Stimulated activated CD8-positive, alpha-beta memory T cell treated with anti-CD3 and anti-CD28 coated beads, Interleukin-12 subunit alpha, Interleukin-12 subunit beta, amount 100 ng/mL, for 24 hours (primary cell): ENCODE data around the gene PILRB.
"Not testable (repeated sequence)": the region's sequence is repeated elsewhere in the genome, so short reads cannot be mapped to it uniquely, and the experiment has no call there.

Experiments
- DNase-seq: peaks from one replicate; pipeline ENCODE4 v3.0.0-alpha.2; 2020; ENCODE audit errors: extremely low read depth

The PILRB gene

DNA sequence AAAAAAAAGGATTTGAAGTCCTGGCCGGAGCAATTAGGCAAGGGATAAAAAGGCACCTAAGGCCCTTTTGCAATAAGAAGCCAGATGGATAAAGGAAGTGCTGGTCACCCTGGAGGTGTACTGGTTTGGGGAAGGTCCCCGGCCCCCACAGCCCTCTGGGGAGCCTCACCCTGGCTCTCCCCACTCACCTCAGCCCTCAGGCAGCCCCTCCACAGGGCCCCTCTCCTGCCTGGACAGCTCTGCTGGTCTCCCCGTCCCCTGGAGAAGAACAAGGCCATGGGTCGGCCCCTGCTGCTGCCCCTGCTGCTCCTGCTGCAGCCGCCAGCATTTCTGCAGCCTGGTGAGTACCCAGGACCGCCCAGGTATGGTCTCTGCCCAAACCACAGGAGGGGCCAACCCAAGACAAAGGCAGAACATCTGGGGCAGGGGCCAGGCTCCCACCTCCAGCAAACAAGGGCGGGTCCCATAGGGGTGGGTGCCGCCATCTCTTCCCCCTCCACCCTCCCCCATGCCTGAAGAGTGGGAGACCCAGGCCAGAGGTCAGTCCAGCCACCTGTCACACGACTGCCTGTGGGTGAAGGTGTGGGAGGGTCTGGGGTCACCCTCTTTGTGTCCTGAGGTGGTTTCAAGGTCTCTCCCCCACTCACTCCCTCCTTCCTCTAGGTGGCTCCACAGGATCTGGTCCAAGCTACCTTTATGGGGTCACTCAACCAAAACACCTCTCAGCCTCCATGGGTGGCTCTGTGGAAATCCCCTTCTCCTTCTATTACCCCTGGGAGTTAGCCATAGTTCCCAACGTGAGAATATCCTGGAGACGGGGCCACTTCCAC, at the start of gene PILRB:
TSS of gene PILRB (plus strand) at position 91 of the 830 bp plus-strand sequence. CDS start at position 277, 186 bp downstream.
- no peak for DNase-seq

DNA sequence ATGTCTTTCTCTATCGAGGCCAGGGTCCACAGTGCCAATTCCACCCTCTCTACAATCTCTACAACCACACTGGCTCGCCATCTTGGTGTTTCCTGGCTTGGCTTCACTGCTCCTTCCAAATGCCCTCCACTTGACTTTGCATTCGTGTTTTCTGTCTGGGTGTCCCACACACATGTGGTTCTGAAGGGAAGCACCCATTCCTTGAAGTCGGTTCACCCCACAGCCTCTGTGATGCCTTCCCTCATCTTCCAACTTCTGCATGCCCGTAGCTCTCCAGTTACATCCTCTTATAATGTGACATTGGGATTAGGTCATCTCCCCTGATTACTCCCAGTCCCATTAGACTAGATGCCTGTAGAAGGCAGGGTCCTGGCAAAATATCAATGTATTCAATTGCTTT, 39.6 kb upstream of the PILRB start:
- not testable (repeated sequence) for DNase-seq

DNA sequence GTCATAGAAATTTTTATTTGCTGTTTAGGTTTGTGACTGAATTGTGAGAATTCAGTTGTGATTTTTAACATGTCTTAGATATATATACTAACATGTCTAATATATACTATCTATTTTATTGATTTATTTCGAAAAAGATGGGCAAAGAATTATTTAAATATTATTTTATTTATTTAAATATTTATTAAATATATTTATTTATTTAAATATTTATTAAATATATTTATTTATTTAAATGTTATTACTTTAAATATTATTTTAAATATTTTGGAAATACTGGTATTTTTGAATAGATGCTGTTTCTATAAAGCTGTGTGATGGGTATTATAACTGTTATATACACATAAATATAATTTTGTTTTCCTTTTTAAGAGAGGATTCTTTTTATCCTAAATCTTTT, 36.3 kb upstream of the PILRB start:
- not testable (repeated sequence) for DNase-seq

GRCh38 chr7:100324194-100324593, 33.7 kb upstream of the PILRB start:
- DNase-seq, result not testable (repeated sequence)

DNA sequence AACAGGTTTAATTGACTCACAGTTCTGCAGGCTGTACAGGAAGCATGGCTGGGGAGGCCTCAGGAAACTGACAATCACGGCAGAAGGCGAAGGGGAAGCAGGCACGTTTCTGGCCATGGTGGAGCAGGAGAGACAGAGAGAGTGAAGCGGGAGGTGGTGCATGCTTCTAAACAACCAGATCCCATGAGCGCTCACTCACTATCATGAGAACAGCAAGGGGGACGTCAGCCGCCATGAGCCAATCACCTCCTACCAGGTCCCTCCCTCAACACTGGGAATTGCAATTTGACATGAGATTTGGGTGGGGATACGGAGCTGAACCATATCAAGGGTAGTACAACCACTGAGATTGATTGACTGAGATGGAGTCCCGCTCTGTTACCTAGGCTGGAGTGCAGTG, 32.2 kb upstream of the PILRB start:
- DNase-seq, result not testable (repeated sequence)

DNA sequence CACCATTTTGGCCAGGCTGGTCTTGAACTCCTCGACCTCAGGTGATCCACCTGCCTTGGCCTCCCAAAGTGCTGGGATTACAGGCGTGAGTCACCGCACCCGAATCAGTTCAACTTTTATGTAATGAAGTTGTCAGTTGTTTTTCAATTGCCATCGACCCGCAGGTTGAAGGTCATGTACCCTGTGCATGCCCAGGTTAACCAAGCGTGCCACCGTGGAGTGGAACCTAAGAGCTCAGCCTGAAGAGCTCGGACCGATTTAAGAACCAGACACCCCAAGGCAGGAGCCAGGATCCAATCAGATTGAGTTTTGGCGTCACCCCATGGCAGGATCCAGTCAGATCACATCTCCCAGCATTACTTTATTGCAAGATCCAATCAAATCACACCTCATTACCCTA, 31.0 kb upstream of the PILRB start:
- DNase-seq, result not testable (repeated sequence)

- DNase-seq, result peak; percentile 68
Measured at GRCh38 chr7:100335566-100336466, 22.1 kb upstream of the PILRB start.

DNA sequence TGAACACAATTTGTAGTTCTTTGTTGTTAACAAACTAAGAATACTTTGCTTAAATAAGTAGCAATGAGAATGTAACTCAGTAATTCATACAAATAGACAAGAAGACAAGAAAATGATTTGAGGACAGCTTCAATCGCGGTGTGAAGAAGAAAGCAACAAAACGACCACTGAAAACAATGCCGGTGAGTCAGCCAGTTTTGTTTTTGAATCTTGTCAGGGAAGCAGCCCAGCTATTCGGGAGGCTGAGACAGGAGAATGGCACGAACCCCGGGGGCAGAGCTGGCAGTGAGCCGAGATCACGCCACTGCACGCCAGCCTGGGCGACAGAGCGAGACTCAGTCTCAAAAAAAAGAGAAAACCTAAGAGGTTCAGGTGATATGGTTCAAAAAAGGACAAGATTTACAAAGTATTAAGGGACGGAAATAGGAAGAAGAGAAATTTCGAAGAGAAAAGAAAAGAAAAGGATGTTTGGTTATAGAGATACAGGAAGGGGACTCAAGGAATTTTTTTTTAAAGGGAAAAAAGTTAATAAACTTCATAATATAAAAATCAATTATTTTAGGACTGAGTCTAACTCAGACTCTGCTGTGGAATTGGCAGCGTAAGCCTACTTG, 19.7 kb upstream of the PILRB start:
- DNase-seq, result not testable (repeated sequence)

DNA sequence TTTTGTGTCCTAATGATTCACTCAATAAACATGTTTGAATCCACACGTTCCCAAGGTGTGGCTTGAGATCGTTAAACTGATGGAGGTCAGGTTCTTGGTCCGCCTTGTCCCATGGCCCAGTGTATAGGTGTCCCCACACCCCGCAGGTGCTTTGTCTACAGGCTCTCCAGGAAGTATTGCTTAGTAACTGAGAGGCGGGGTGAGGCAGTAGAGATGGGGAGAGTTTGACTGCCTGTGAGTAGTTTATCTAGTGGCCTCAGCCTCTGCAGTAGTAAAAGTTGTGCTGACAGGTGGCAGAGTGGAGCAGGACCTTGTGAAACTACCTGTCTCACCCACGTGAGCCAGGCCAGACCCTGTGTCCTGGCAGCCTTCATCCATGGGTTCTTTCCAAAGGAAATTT, 16.6 kb upstream of the PILRB start:
- DNase-seq, result not testable (repeated sequence)

GRCh38 chr7:100342765-100343164, 15.2 kb upstream of the PILRB start:
- DNase-seq, result no peak

GRCh38 chr7:100344124-100344559, 13.8 kb upstream of the PILRB start:
- not testable (repeated sequence) for DNase-seq

DNA sequence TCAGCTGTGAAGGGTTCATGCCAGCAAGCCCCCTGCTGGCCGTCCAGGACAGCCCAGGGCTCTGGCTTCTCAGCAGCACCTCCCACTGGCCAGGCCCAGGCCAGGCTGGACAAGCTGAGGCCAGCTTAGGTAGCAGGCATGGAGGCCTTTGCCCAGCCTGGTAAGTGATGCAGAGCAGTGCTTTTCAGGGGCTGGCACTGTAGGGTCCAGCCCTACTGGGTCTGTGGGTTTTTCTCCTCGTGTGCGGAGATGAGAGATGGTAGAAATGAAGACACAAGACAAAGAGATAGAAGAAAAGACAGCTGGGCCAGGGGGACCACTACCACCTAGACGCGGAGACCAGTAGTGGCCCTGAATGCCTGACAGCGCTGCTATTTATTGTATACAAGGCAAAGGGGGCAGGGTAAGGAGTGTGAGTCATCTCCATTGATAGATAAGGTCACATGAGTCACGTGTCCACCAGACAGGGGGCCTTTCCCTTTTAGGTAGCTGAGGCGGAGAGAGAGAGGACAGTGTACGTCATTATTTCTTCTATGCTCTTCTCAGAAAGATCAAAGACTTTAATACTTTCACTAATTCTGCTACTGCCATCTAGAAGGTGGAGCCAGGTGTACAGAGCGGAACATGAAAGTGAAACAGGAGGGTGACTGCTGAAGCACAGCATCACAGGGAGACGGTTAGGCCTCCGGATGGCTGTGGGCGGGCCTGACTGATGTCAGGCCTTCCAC, 13.2 kb upstream of the PILRB start:
- peak; percentile 51 for DNase-seq

DNA sequence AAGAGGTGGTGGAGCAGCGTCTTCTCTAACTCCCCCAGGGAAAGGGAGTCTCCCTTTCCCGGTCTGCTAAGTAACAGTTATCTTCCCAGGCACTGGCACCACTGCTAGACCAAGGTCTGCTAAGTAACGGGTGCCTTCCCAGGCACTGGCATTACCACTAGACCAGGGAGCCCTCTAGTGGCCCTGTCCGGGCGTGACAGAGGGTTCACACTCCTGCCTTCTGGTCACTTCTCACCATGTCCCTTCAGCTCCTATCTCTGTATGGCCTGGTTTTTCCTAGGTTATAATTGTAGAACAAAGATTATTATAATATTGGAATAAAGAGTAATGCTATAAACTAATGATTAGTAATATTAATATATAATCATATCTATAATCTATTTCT, 12.6 kb upstream of the PILRB start:
- DNase-seq, result not testable (repeated sequence)

DNA sequence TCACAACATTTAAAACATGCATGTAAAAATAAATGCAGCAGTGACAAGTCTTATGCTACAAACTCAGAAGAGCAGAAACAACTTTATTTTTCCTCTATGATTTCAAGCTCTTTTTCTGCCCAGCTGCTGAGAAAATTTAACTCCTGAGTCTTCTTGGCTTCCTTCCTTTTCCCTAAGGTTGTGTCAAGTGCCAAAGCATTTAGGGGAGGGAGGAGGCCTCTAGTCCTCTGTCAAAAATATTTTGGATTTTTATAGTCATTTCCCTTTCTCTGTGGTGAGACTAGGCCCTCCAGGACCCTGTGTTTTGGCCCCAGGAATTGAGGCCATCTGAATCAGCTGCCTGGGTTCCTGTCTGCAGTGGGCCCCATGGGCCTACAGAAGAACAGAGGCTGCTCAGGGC, 11.0 kb upstream of the PILRB start:
- no peak for DNase-seq

DNA sequence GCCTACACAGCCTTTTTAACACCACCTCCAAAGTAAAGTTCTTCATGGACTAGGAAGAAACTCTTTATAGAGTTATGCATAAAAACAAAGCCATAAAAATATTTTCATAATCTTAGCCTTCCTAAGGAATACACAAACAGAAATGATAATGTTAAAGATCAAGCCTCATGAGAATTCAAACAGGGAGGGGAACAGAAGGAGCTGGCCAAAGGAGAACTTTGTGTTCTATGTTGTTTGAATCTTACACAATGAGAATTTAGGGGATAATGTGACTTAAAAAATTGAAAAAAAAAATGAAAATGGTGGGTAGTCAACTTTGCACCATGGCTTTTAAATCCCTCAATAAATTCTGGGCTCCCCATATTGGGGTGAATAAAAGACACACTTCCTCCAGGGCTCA, 9.1 kb upstream of the PILRB start:
- DNase-seq, result no peak

DNA sequence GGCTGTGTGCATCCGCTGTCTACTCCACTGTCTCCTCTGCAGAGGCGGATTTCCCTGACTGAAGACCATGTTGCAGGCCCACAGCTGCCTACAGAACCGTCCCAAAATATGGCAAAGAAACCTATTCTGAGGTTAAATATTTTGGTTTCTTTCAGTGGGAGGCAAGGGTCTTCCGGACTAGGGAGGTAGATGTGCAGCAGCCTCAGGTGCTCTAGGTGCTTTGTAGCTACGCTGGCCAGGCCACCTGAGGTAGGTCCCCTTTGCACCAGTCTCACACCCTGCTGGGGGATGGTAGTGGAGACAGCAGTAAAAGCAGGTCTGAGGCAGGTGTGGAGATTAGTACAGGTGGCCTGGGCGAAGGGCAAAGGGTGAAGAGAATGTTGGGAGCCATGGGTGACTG, 8.2 kb upstream of the PILRB start:
- no peak for DNase-seq

DNA sequence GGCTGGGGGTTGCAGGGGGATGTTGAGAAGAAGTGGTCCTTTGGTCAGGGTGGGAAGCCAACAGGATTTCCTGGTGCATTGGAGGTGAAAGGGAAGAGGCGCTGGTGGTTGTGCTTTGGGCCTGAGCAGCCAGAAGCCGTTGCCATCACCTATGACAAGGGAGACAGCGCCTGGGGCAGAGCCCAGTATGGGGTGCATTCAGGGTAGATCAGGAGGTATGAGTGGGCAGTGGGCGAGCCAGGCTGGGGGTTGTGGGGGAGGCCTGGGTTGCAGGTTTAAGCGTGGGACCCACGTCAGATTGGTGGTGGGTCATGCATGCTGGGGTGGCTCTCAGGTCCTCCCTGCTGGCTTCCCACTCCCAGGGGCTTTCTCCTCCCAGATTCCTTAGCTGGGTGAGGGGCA, 6.3 kb upstream of the PILRB start:
- no peak for DNase-seq

DNA sequence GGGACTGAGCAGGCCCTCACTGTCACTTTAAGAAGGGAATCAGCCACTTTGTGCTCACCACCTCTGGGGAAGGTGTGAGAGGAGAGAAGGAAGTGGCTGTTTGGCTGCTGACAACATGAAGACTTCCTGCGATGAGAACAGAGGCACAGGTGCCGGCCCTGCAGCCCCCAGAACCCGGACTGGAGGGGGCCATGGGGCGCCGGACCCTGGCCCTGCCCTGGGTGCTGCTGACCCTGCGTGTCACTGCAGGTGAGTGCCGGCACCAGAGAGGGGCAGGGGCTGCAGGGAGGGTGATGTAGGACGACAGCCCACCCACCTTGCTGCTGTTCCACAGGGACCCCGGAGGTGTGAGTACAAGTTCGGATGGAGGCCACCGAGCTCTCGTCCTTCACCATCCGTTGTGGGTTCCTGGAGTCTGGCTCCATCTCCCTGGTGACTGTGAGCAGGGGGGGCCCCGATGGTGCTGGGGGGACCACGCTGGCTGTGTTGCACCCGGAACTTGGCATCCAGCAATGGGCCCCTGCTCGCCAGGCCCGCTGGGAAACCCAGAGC, 5.6 kb upstream of the PILRB start:
- DNase-seq, result not testable (repeated sequence)

GRCh38 chr7:100352984-100353684, 4.8 kb upstream of the PILRB start:
- DNase-seq, result no peak

- no peak for DNase-seq
Measured at GRCh38 chr7:100353685-100354330, 4.1 kb upstream of the PILRB start.
